HPDE6-E6E7 (cell line): ENCODE results near the gene SMCO1.
"Not testable (repeated sequence)": the region's sequence is repeated elsewhere in the genome, so short reads cannot be mapped to it uniquely, and the experiment has no call there.

Source experiments
- DNase-seq: peaks from one replicate; pipeline ENCODE4 v3.0.0; 2011; ENCODE audit warnings: missing footprints; ENCODE audit errors: extremely low spot score

SMCO1 gene

GRCh38 chr3:196492080-196492479 lies 23.1 kb downstream of the SMCO1 start:
- DNase-seq = no peak

- DNase-seq = no peak
These were observed 25.4 kb downstream of the SMCO1 start for GRCh38 chr3:196489747-196490146.

- no peak for DNase-seq
These were observed 28.9 kb downstream of the SMCO1 start for GRCh38 chr3:196486263-196486662.

GRCh38 chr3:196477678-196478077 lies 37.5 kb downstream of the SMCO1 start:
- DNase-seq = no peak

- DNase-seq = no peak
These were observed 42.9 kb downstream of the SMCO1 start for GRCh38 chr3:196472286-196472685.

- no peak for DNase-seq
These were observed 43.6 kb downstream of the SMCO1 start for GRCh38 chr3:196471551-196471950.

- not testable (repeated sequence) for DNase-seq
These were observed 45.0 kb downstream of the SMCO1 start for GRCh38 chr3:196470182-196470581.

- DNase-seq = no peak
These were observed 51.3 kb downstream of the SMCO1 start for GRCh38 chr3:196463804-196464203.

- DNase-seq = no peak
These were observed 51.7 kb downstream of the SMCO1 start for GRCh38 chr3:196463478-196463756.

GRCh38 chr3:196462680-196463477 lies 52.3 kb downstream of the SMCO1 start:
- not testable (repeated sequence) for DNase-seq

GRCh38 chr3:196458063-196458462 lies 57.1 kb downstream of the SMCO1 start:
- DNase-seq = no peak

GRCh38 chr3:196457470-196457869 lies 57.7 kb downstream of the SMCO1 start:
- DNase-seq = not testable (repeated sequence)
